Epithelial cell of prostate (primary cell): ENCODE data around the gene CDH13.

Experiments
- DNase-seq: peaks from one replicate; pipeline ENCODE4 v3.0.0-alpha.2; 2011; ENCODE audit warnings: low read depth, low spot score
- H3K27ac ChIP-seq: fragments of 450-650 bp; 2 replicates; pipeline ENCODE4 v1.5.1; 2017; ENCODE audit warnings: mild to moderate bottlenecking

Gene CDH13

GRCh38 chr16:83840060-83840617, 1213.4 kb downstream of the CDH13 start:
- DNase-seq: no peak
- no peak overlapping the region for H3K27ac ChIP-seq

- no peak for DNase-seq
These were observed 1215.5 kb downstream of the CDH13 start for GRCh38 chr16:83842291-83842690.

GRCh38 chr16:83842756-83843507, 1216.2 kb downstream of the CDH13 start:
- no peak for DNase-seq
- no peak overlapping the region for H3K27ac ChIP-seq

More at GRCh38 chr16:83842291-83842690, 1215.5 kb downstream of the CDH13 start:
- no peak overlapping the region for H3K27ac ChIP-seq

- H3K27ac ChIP-seq: no peak overlapping the region
- DNase-seq: no peak
These were observed 1216.9 kb downstream of the CDH13 start for GRCh38 chr16:83843657-83844056.

GRCh38 chr16:83845263-83845662, 1218.5 kb downstream of the CDH13 start:
- DNase-seq: no peak
- no peak overlapping the region for H3K27ac ChIP-seq

GRCh38 chr16:83847371-83848225, 1220.8 kb downstream of the CDH13 start:
- H3K27ac ChIP-seq: no peak overlapping the region
- no peak for DNase-seq

- H3K27ac ChIP-seq: no peak overlapping the region
- DNase-seq: no peak
These were observed 1222.7 kb downstream of the CDH13 start for GRCh38 chr16:83849421-83849820.
